ENCODE measurements around the gene HSP90B1. TPM values are rescaled to one million over a fixed set of nuclear protein-coding genes. Genes with fewer than 3 reads are reported as not detected.
A peak's percentile ranks its signal among the peaks of the same experiment; 100 is the strongest.

HSP90B1 gene
- total and polyA plus RNA-seq, 2 of the 13 experiments (the other 11 are each of a cell fraction or from before 2014, with no cell fraction given): 800 to 954 TPM

GRCh38 chr12:103965590-103966504, 35.6 kb downstream of the HSP90B1 start, which contains the start of gene TDG (continued):
- TF ChIP-seq ZNF446 (CRISPR knock-in tag; IDR thresholded peaks at IDR 0.05) (no peak; the same call in 1 of the 2 replicates), JARID2 (CRISPR knock-in tag; IDR thresholded peaks at IDR 0.05; ENCODE audit: insufficient replicate concordance) (peak; percentile 42), ZNF503 (CRISPR knock-in tag; IDR thresholded peaks at IDR 0.05) (peak; percentile 75), PAX8 (CRISPR knock-in tag; IDR thresholded peaks at IDR 0.05; ENCODE audit: borderline replicate concordance) (no peak), ZNF83 (CRISPR knock-in tag; IDR thresholded peaks at IDR 0.05; ENCODE audit: borderline replicate concordance) (peak; percentile 92), SALL2 (CRISPR knock-in tag; IDR thresholded peaks at IDR 0.05) (peak; percentile 87), ZNF609 (CRISPR knock-in tag; IDR thresholded peaks at IDR 0.05; ENCODE audit: borderline replicate concordance) (no peak), ZNF770 (CRISPR knock-in tag; IDR thresholded peaks at IDR 0.05) (no peak), SOX6 (IDR thresholded peaks at IDR 0.05) (no peak), SOX6 (CRISPR knock-in tag; IDR thresholded peaks at IDR 0.05) (peak; percentile 72), KDM6A (CRISPR knock-in tag; IDR thresholded peaks at IDR 0.05; ENCODE audit: low read depth) (no peak)
- TF ChIP-seq, protein P1, sequence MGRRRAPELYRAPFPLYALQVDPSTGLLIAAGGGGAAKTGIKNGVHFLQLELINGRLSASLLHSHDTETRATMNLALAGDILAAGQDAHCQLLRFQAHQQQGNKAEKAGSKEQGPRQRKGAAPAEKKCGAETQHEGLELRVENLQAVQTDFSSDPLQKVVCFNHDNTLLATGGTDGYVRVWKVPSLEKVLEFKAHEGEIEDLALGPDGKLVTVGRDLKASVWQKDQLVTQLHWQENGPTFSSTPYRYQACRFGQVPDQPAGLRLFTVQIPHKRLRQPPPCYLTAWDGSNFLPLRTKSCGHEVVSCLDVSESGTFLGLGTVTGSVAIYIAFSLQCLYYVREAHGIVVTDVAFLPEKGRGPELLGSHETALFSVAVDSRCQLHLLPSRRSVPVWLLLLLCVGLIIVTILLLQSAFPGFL (CRISPR knock-in tag; IDR thresholded peaks at IDR 0.05): no peak
- TF ChIP-seq, protein P2, sequence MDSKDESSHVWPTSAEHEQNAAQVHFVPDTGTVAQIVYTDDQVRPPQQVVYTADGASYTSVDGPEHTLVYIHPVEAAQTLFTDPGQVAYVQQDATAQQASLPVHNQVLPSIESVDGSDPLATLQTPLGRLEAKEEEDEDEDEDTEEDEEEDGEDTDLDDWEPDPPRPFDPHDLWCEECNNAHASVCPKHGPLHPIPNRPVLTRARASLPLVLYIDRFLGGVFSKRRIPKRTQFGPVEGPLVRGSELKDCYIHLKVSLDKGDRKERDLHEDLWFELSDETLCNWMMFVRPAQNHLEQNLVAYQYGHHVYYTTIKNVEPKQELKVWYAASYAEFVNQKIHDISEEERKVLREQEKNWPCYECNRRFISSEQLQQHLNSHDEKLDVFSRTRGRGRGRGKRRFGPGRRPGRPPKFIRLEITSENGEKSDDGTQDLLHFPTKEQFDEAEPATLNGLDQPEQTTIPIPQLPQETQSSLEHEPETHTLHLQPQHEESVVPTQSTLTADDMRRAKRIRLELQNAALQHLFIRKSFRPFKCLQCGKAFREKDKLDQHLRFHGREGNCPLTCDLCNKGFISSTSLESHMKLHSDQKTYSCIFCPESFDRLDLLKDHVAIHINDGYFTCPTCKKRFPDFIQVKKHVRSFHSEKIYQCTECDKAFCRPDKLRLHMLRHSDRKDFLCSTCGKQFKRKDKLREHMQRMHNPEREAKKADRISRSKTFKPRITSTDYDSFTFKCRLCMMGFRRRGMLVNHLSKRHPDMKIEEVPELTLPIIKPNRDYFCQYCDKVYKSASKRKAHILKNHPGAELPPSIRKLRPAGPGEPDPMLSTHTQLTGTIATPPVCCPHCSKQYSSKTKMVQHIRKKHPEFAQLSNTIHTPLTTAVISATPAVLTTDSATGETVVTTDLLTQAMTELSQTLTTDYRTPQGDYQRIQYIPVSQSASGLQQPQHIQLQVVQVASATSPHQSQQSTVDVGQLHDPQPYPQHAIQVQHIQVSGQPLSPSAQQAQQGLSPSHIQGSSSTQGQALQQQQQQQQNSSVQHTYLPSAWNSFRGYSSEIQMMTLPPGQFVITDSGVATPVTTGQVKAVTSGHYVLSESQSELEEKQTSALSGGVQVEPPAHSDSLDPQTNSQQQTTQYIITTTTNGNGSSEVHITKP (CRISPR knock-in tag; IDR thresholded peaks at IDR 0.05; ENCODE audit: low read depth): peak; percentile 50; the same call in 1 of the 2 replicates
